Measurements from ENCODE around the gene ATG16L1.

Gene ATG16L1

DNA sequence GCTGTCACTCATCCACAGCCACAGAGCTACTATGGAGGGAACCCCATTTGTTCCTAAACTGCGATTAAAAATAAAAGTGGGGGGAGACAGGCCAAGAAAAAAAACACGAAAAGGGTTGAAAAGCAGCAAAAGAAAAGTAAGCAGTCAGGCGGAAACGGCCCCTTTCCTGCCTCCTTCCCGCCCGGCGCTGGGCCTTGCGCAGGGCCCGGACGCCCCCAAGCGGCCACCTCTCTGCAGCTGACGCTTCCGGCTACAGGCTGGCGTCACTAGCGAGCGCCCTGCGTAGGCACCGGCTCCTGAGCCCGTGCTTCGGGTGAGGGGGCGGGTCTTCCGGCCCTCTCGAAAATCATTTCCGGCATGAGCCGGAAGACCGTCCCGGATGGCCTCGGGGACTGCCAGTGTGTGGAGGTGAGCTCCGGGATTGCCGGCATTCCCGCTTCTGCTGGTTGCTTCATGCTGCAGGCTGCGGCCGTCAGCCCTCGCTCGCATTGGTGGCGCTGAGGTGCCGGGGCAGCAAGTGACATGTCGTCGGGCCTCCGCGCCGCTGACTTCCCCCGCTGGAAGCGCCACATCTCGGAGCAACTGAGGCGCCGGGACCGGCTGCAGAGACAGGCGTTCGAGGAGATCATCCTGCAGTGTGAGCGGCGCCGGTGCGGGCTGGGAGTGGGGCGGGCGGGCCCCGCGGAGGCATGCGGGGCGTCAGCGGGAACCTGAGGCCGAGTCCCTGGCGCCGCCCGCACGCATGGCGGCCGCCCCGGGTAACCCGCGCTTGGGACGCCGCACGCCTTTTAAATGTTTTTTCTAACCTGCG lies at the start of gene ATG16L1:
Gene ATG16L1, plus strand, starts transcription at position 368 of the 811 bp plus-strand sequence. Its CDS starts 155 bp downstream, at position 523.
- peak; percentile 98 for DNase-seq (ENCODE audit: low spot score)

DNA sequence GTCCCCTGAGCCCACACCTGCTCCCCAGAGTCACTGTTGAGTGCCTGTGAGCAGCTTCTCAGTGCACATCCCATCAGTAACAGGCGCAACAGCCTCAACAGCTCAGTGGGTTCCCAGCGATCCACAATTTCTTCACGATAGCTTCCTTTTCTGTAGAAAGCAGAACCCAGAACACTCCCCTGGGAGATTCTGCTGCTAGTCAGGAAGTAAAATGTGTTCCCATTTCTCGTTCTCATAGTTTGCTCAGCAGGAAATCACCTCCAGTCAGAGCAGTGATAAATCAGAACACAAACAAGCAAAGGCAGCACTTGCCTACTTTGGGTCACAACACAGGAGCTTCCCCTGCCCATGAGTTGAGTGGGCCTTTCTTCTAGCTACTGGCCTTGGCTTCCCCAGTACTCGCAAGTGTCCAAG lies 48.9 kb upstream of the ATG16L1 start:
- DNase-seq (ENCODE audit: low spot score): no peak

DNA sequence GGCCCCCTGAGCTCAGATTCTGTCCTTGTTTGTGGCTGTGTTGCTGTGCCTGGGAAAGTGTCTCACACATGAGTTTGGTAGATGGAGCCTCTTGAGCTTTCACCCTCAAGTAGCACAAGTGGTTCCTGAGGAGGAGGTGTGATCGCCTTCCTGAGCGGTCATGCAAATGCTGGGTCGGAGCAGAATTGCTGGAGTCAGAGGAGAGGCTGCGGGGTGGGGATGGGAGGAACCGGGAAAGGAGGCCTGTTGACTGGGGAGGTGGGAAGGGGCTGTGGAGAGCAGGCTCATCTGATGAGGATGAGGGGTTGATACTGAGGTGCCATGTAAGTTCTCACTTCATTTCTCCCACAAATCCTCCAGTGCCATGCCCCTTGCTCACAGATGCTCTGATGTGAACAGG lies 48.4 kb upstream of the ATG16L1 start:
- DNase-seq (ENCODE audit: low spot score): no peak

DNA sequence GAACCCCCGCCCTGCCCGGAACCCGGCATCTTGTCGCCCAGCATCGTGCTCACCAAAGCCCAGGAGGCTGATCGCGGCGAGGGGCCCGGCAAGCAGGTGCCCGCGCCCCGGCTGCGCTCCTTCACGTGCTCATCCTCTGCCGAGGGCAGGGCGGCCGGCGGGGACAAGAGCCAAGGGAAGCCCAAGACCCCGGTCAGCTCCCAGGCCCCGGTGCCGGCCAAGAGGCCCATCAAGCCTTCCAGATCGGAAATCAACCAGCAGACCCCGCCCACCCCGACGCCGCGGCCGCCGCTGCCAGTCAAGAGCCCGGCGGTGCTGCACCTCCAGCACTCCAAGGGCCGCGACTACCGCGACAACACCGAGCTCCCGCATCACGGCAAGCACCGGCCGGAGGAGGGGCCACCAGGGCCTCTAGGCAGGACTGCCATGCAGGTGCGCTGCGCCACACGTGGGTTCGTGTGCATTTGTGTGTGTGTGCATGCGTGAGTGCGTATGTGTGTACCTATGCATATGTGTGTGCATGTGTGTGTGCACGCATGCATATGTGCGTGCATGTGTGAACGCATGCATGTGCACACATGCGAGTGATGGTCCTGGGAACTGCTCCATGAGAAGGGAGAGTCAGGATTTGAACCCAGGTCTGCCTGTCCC lies 47.1 kb upstream of the ATG16L1 start:
- DNase-seq (ENCODE audit: low spot score): no peak

DNA sequence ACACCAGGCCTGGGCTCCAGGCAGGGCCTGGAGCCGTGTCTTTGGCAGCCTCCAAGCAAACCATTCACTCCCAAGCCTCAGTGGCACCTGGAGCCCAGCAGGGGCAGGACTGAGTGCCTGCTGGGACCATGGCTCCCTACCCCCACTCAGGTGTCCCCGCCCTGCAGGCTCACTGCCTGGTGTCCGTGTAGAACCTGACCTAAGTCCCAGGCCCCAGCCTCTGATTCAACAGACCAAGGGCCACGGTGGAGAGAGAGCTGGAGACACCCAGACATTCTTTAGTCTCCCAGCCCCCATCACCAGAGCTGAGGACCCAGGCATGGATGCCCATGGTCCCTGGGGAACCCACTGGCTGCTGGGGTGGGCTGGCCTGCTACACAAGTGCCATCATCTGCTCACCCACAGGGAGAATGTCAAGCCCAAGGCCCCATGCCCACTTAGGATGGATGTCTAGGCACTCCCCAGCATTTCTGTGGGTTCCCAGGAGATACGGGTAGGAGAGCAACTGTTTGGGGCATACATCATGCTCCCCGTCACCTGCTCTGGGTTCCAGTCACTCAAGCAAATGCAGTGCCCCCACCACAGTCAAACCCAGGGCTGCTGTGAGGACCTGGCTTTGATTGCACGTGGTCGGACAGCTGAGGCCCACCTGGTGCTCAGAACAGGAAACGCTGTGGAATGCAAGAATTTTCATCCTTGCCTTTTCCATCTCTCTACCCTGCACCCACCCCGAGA lies 42.9 kb upstream of the ATG16L1 start:
- peak; percentile 49 for DNase-seq (ENCODE audit: low spot score)

DNA sequence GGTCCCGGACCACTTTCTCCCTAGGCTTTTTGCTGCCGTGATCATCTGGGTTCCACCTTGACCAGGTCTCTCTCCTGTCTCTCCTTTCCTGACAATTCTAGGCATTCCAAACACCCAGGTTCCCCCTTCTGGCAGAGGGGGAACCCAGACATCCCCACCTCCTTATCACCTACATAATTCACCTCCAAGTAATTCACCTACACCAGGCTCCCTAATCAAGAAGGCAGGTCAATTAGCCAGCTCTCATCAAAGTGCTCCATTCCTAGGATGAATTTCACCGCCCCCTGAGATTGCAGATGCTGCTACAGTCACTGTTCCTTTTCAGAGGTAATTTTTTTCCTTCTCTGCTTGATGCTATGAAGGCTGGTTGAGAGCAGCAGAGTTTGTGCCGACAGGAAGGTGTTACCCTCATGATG lies 42.3 kb upstream of the ATG16L1 start:
- DNase-seq (ENCODE audit: low spot score): no peak

DNA sequence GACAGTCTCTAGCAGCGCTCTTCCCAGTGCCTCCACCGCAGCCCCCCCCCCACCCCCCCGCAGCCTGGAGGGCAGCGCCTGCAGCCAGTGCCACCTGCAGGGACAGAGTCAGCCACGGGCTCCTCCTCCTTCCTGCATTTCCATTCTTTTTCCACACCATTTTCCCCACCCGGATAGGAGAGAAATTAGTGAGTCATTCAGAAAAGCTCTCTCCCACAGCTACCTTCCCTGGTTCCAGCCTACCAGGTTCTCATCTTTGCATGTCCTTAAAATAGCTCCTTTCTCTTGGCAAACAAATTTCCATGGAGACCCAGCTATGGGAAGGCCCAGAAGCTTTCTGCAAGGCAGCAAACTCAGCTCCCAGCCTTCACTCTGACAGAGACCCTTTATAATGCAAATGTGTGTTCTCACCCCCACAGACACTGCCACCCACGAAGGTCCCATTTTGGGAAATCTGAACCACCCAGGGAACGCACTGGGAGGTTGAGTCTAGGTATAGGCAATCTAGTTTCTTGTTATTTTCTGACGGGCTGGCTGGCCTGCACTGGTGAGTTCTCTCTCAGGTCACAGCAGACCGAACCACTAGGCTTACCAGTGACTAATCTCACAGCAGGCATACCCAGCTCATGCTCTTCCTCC lies 41.8 kb upstream of the ATG16L1 start:
- DNase-seq (ENCODE audit: low spot score): peak; percentile 11

DNA sequence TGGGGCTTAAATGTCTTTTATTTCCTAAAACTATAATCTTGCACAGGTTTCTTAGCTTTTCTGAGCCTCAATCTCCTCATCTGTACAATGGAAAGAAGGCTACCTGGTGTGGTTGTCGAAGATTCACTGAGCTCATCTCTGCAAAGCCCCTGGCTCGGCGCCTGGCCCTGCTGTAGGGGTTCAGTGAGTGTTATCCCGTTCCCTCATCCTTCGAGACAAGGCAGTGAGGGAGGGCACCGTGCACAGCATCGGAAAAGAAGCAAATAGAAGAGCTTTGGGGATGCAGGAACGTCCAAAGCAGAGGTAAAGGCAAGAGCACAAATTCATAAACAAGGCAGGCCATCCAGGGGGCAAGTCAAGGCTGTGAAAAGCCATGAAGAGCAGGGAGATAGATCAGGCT lies 41.2 kb upstream of the ATG16L1 start:
- no peak for DNase-seq (ENCODE audit: low spot score)

DNA sequence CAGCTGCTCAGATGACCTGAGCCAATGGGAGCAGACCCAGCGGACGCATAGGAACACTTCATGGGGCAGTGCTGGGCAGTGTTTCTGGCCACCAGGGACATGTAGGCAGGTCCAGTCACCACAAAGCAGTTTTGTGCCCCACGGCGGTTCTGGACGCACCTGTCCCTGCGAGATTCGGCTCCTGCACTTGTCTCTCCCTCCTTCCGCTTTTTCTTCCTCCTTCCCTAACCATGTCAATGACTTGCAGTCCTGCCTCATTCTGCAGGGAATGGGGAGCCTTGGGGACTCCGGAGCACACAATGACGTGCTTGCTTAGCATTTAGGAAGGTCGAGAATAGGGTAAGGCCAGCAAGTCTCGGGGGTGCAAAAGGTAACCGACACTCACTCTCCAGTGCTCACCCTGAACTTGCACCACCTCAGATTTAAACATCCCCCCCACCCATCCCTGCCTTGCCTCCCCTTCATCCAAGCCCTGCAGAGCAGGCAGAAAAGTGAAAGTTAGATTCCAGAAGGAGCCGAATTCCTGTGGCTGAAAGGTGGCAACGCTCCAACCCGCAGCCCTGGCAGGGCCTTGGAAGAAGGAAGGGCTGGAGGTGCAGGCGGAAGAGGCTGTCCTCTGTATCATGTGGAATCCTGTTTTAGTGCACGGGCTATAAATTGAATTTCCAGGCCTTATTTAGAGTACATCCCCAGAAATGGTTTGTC lies 40.5 kb upstream of the ATG16L1 start:
- peak; percentile 83 for DNase-seq (ENCODE audit: low spot score)

DNA sequence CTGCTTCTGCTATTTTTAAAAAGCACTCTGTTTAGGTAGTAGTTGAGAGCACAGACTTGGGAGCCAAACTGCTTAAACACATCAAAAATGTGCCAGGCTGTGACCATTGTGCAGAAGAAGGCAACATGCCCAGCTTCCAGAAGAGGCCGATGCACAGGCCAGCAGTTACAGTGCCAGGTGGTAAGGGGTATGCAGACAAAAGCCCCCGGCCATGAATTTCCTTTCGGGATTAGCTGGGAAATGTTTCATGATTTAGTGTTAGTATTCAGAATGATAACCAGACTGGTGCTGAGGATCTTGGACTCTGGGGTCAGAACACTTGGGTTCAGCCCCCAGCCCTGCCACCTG lies 40.0 kb upstream of the ATG16L1 start:
- DNase-seq (ENCODE audit: low spot score): no peak

DNA sequence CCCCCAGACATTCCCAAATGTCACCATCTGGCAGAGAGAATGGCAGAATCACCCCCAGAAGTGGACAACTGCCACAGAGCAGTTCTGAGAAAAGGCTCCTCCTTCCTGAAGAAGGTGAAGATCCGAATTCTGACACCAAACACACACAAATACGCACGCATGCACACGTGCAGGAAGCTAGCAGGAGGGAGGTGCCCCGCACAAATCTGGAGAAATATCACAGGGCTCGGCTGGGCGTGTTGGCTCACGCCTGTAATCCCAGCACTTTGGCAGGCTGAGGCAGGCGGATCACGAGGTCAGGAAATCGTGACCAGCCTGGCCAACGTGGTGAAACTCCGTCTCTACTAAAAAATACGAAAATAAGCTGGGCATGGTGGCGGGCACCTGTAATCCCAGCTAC lies 38.5 kb upstream of the ATG16L1 start:
- DNase-seq (ENCODE audit: low spot score): no peak

DNA sequence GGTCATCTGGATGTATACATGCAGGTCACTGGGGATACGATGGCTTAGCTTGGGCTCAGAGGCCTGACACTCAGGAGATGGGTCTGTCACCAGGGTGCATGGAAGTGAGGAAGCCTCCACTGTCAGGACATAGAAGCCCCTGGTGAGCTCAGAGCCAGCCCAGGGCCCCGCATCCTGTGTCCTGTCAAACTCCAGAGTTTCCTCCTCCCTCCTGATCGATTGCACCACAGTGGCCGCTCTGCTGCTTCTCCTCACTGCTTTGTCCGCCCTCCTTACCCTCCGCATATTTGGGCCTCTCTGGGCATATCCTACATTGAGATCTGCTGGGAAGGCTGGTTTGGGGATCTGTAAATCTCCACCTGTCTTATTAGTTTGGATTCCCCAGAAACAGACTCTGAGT lies 37.5 kb upstream of the ATG16L1 start:
- DNase-seq (ENCODE audit: low spot score): no peak

DNA sequence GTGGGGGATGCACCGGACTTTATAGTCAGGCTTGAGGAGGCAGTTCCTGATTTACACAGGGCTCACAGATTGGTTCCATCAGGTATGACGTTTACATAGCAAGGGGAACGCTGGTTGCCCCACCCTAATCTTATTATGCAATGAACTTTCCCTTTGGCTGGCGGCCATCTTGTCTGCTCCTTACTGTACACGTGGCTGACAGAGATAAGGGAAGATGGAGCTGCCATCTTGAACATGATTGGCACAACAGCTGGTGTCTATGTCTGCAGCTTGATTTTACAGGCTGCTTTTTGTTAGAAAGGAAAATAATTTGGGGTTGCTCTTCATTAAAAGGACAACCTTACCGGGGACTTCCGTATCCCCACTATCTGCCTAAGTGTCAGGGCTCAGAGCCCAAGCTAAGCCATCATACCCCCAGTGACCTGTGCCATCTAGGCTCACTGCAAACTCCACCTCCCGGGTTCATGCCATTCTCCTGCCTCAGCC lies 33.5 kb upstream of the ATG16L1 start:
- DNase-seq (ENCODE audit: low spot score): no peak

DNA sequence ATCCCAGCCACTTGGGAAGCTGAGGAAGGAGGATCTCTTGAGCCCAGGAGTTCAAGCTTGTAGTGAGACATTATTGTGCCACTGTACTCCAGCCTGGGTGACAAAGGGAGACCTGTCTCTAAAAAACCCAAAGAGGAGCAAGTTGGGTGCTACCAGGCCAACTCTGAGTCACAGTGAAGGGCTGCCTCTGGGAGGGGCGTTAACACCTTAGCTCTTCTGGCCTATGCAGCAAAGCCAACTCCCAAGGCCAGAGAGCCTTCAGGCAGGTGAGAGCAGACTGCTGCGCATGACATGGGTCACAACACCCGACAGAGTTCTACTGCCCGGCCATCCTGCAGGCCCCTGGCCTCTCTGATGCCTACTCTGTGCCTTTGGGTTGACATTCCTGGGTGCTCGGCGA lies 32.6 kb upstream of the ATG16L1 start:
- DNase-seq (ENCODE audit: low spot score): no peak

DNA sequence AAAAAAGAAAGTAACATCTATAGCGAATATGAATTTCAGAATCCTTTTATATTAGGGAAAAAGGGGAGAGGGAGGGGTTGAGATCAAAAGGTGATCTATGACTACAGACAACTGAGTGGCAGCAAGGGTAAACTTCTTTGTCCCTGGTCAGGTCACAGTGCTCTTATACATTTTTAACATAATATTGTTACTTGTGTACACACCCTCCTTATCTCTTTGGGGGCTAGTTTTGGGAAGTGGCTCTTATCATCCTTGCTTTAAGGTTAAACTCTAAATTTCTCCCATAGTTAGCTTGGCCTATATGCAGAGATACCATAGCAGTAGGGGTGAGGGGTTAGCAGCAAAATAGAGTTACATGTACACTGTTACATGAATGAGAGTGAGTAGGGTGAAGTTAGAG lies 31.6 kb upstream of the ATG16L1 start:
- no peak for DNase-seq (ENCODE audit: low spot score)

DNA sequence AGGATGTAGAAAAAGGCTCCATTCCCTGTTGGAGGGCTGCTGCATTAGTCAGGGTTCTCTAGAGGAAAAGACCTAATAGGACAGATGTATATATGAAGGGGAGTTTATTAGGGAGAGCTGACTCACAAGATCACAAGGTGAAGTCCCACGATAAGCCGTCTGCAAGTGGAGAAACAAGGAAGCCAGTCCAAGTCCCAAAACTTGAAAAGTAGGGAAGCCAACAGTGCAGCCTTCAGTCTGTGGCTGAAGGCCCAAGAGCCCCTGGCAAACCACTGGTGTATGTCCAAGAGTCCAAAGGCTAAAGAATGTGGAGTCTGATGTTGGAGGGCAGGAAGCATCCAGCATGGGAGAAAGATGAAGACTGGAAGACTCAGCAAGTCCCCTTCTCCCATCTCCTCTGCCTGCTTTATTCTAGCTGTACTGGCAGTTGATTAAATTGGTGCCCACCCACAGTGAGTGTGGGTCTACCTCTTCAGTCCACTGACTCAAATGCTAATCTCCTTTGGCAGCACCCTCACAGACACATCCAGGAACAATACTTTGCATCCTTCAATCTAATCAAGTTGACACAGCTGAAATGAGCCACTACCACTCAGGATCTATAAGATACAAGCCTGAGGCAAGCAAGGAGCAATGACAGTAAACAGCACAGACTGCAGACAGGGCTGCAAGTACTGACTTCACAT lies 30.0 kb upstream of the ATG16L1 start:
- DNase-seq (ENCODE audit: low spot score): no peak

DNA sequence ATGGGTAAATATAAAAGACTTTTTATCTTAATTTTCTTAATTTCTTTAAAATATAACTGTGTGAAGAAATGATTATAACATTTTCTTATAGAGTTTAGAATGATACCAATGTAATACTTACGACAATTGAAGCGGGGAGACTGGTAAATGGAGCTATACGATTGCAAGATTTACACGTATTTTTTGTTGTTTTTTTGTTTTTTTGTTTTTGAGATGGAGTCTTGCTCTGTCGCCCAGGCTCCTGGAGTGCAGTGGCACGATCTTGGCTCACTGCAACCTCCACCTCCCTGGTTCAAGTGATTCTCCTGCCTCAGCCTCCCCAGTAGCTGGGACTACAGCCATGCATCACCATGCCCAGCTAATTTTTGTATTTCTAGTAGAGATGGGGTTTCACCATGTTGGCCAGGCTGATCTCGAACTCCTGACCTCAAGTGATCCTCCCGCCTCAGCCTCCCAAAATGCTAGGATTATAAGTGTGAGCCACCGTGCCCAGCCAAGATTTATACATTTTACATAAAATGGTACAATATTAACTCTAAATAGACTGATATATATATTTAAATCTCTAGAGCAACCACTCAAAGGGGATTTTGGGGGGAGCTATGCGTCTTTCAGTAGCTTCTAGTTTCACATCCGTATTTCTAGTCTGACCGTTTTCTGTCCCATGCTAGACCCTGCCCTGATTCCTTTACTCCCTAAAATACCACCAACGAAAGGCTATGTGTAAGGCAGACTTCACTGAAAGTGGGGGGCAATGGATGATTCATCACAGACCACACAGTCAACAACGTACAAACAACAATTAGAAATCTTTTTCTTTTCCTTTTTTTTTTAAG lies 28.2 kb upstream of the ATG16L1 start:
- no peak for DNase-seq (ENCODE audit: low spot score)

DNA sequence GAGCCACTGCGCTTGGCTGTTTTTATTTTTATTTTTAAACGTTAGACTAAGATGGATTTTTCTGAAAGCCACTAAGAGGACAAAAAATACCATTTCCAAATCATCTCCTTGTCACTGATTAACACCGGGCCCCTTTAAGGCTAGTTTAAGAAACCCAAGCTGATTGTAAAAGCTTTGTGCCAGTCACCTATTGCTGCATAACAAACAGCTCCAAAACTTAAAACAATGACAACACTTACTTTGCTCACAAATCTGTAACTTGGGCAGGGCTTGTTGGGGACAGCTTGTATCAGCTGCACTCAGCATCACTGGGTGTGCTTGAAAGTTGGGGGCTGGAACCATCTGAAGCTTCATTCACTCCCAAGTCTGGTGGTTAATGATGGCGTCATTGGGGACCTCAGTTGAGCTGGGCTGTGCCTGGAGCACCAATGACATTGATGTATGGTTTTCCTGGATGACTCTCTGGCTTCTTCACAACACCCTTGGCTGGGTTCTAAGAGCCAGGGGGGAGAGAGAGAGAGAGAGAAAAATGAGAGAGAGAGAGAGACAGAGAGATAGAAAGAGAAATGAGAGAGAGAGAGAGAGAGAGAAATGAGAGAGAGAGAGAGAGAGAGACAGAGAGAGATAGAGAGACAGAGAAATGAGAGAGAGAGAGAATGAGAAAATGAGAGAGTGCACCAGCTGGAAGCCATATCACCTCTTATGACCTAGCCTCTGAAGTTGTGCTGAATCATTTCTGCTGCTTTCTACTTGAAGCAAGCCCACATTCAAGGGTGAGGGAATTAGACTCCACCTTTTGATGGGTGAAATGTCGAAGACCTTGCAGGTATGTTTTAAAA lies 26.0 kb upstream of the ATG16L1 start:
- no peak for DNase-seq (ENCODE audit: low spot score)

DNA sequence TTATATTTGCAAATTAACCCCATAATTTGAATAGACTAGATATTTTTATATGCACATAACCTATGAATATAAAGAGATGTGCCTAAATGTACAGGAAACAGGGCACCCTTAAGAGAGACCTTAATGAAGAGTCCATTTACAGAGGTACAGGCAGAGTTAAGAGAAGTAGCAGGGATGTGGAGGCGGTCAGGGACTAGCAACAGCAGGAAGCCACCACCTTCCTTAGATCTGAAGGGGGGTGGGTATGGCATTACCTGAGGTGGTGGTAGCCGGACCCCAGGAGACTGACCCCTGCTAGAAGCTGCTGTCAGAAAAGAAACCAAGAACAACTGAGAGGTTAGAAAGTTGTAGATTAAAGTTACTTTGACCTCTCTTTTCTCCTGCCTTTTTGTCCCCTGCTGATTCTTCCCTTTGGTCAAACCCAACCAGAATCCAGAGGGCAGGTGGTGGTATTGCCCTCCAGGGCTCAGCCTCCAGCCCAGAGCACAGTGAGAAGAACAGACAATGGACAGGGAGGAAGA lies 24.9 kb upstream of the ATG16L1 start:
- no peak for DNase-seq (ENCODE audit: low spot score)
